ENCODE data around the gene OR2B6.

DNA sequence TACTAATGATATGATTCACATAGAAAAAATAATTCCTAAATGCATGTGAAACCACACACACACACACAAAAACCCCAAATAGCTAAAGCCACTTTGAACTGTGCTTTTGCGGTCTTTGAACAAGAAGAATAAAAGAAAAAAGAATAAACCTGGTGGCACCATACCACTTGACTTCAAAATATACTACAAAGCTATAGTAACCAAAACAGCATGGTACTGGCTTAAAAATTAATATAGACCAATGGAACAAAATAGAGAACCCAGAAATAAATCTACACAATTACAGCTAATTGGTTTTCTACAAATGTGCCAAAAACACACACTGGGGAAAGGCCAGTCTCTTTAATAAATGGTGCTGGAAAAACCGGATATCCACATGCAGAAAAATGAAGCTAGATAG lies 13.4 kb downstream of the OR2B6 start:
- no peak for TF ChIP-seq POLR2AphosphoS5 (IDR thresholded peaks at IDR 0.05)
- TF ChIP-seq, protein P1, sequence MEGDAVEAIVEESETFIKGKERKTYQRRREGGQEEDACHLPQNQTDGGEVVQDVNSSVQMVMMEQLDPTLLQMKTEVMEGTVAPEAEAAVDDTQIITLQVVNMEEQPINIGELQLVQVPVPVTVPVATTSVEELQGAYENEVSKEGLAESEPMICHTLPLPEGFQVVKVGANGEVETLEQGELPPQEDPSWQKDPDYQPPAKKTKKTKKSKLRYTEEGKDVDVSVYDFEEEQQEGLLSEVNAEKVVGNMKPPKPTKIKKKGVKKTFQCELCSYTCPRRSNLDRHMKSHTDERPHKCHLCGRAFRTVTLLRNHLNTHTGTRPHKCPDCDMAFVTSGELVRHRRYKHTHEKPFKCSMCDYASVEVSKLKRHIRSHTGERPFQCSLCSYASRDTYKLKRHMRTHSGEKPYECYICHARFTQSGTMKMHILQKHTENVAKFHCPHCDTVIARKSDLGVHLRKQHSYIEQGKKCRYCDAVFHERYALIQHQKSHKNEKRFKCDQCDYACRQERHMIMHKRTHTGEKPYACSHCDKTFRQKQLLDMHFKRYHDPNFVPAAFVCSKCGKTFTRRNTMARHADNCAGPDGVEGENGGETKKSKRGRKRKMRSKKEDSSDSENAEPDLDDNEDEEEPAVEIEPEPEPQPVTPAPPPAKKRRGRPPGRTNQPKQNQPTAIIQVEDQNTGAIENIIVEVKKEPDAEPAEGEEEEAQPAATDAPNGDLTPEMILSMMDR (IDR thresholded peaks at IDR 0.05): no peak

Measured in sigmoid colon (tissue), 4 donors.